A549 (cell line): ENCODE measurements around the gene ARL2. TPM values are rescaled to one million over a fixed set of nuclear protein-coding genes. Genes with fewer than 3 reads are reported as not detected.

Experiments used
- ATAC-seq, 2 experiments: fragments of 200-7000 bp in 1 of 2; fragments of >200 bp in 1 of 2; cut with Nextera tagmentation in 1 of 2; cut with Tn5 transposase in 1 of 2; 3 replicates each; pipeline versions ENCODE4 v1.8.0 to v1.9.1; 2018 to 2020; ENCODE audit warnings: mild to moderate bottlenecking in 1 of 2, moderate library complexity in 1 of 2
- CTCF ChIA-PET: fragments of 300-600 bp; sonication (Branson Sonifier 250); formaldehyde crosslinking; extraction: SDS; loops from one replicate; lab custom pipeline; 2021; ENCODE audit warnings: antibody characterized with exemption, inconsistent platforms; lab: Yijun Ruan, JAX
- POLR2A ChIA-PET: fragments of 350-600 bp; formaldehyde crosslinking; extraction: SDS; loops from one replicate; lab custom pipeline; 2021; ENCODE audit warnings: antibody characterized with exemption, inconsistent platforms; lab: Yijun Ruan, JAX
- DNase-seq, 2 experiments: peaks; one replicate each; pipeline versions ENCODE4 v3.0.0 to v3.0.0-alpha.2; 2011 to 2016; ENCODE audit warnings: low read depth in 1 of 2, low spot score in 1 of 2
- FAIRE-seq: peaks from 2 replicates; lab custom pipeline; 2011; peaks lifted over from hg19 to GRCh38; lab: Jason Lieb, UNC
- H3K27ac ChIP-seq, 2 experiments: fragments of >200 bp; sonication (Bioruptor Twin); formaldehyde crosslinking; 3 replicates each; pipeline ENCODE4 v1.5.1; 2016 to 2017
- H3K4me1 ChIP-seq: fragments of >200 bp; sonication (Bioruptor Twin); formaldehyde crosslinking; 3 replicates; pipeline ENCODE4 v1.6.1; 2016
- H3K4me2 ChIP-seq: fragments of >200 bp; sonication (Bioruptor Twin); formaldehyde crosslinking; 3 replicates; pipeline ENCODE4 v1.6.1; 2016
- H3K4me3 ChIP-seq: fragments of >200 bp; sonication (Bioruptor Twin); formaldehyde crosslinking; 3 replicates; pipeline ENCODE4 v1.5.1; 2016
- H3K9me3 ChIP-seq: fragments of >200 bp; sonication (Bioruptor Twin); formaldehyde crosslinking; 3 replicates; pipeline ENCODE4 v1.6.1; 2016
- BHLHE40 ChIP-seq: IDR thresholded peaks from 2 replicates; pipeline ENCODE4 v1.6.1; 2012; ENCODE audit warnings: low read depth, low read length, inconsistent platforms
- CHD2 ChIP-seq: fragments of 150-350 bp; IDR thresholded peaks from 2 replicates; pipeline ENCODE4 v1.6.1; 2014; ENCODE audit warnings: low read length; ENCODE audit not compliant: partially characterized antibody
- EHF ChIP-seq: fragments of 250-450 bp; sonication (Bioruptor Pico); IDR thresholded peaks from 2 replicates; pipeline ENCODE4 v1.5.0; 2020; ENCODE audit warnings: mild to moderate bottlenecking
- EP300 ChIP-seq, 2 experiments: fragments of >200 bp; sonication (Bioruptor Twin); formaldehyde crosslinking; IDR thresholded peaks; 2 replicates in 1 of 2; 3 replicates in 1 of 2; pipeline ENCODE4 v1.6.1; 2016 to 2017
- ESRRA ChIP-seq: fragments of 150-350 bp; IDR thresholded peaks from 2 replicates; pipeline ENCODE4 v1.6.1; 2014; ENCODE audit warnings: mild to moderate bottlenecking, low read length, borderline replicate concordance
- FOSB ChIP-seq: fragments of 250-450 bp; sonication (Bioruptor Pico); IDR thresholded peaks from 2 replicates; pipeline ENCODE4 v1.5.0; 2020; ENCODE audit warnings: mild to moderate bottlenecking, moderate library complexity
- GATA3 ChIP-seq: IDR thresholded peaks from 2 replicates; pipeline ENCODE4 v1.6.1; 2012; ENCODE audit warnings: borderline replicate concordance
- HEYL ChIP-seq: fragments of 250-450 bp; sonication (Bioruptor Pico); IDR thresholded peaks from 2 replicates; pipeline ENCODE4 v1.8.0; 2021; ENCODE audit warnings: mild to moderate bottlenecking, moderate library complexity
- HOXB13 ChIP-seq: fragments of 250-450 bp; sonication (Bioruptor Pico); IDR thresholded peaks from 2 replicates; pipeline ENCODE4 v1.5.0; 2020; ENCODE audit warnings: low read depth, mild to moderate bottlenecking, moderate library complexity
- KDM5A ChIP-seq: fragments of 200-600 bp; sonication (generic); IDR thresholded peaks from 2 replicates; pipeline ENCODE4 v1.6.1; 2016; ENCODE audit warnings: antibody characterized with exemption, mild to moderate bottlenecking
- MAFK ChIP-seq: fragments of 450-650 bp; IDR thresholded peaks from 2 replicates; pipeline ENCODE4 v1.6.1; 2014; ENCODE audit not compliant: partially characterized antibody
- MYC ChIP-seq: IDR thresholded peaks from 2 replicates; pipeline ENCODE4 v1.6.1; 2012; ENCODE audit warnings: mild to moderate bottlenecking, inconsistent platforms, low read length, improper control_type of control experiment, borderline replicate concordance
- POLR2A ChIP-seq: IDR thresholded peaks from 2 replicates; pipeline ENCODE4 v1.6.1; 2012; ENCODE audit warnings: mild to moderate bottlenecking, low read length
- POLR2AphosphoS2 ChIP-seq: conservative IDR thresholded peaks from 2 replicates; pipeline ENCODE4 v1.6.1; 2012; ENCODE audit warnings: low read length, improper control_type of control experiment, inconsistent platforms
- RAD21 ChIP-seq, 2 experiments: fragments of >200 bp in 1 of 2; sonication (Bioruptor Twin) in 1 of 2; formaldehyde crosslinking in 1 of 2; IDR thresholded peaks in 1 of 2; conservative IDR thresholded peaks in 1 of 2; 2 replicates in 1 of 2; 3 replicates in 1 of 2; pipeline ENCODE4 v1.6.1; 2012 to 2018; ENCODE audit warnings: inconsistent platforms in 1 of 2
- RARB ChIP-seq: fragments of 250-450 bp; sonication (Bioruptor Pico); IDR thresholded peaks from 2 replicates; pipeline ENCODE4 v1.8.0; 2021; ENCODE audit warnings: mild to moderate bottlenecking, moderate library complexity
- RFX5 ChIP-seq: fragments of 450-650 bp; IDR thresholded peaks from 2 replicates; pipeline ENCODE4 v1.7.1; 2014; ENCODE audit warnings: antibody characterized with exemption, mild to moderate bottlenecking, moderate library complexity
- SREBF2 ChIP-seq: fragments of 450-650 bp; IDR thresholded peaks from 2 replicates; pipeline ENCODE4 v1.6.1; 2014; ENCODE audit warnings: mild to moderate bottlenecking, moderate library complexity
- TP53 ChIP-seq: fragments of 250-450 bp; sonication (Bioruptor Pico); IDR thresholded peaks from 2 replicates; pipeline ENCODE4 v1.5.0; 2021; ENCODE audit warnings: mild to moderate bottlenecking, moderate library complexity
- ZFP36 ChIP-seq: fragments of 450-650 bp; IDR thresholded peaks from 2 replicates; pipeline ENCODE4 v1.6.1; 2014; ENCODE audit warnings: borderline replicate concordance; ENCODE audit not compliant: partially characterized antibody
- WGBS: methylation state at CpG from one replicate; pipeline ENCODE4 v1.1.6; 2017; ENCODE audit errors: missing lambda C conversion rate; 5-methylcytosine and 5-hydroxymethylcytosine counted together
- polyA plus RNA-seq, 4 experiments: library from polyadenylated mRNA; depleted of rRNA in 3 of 4; stranded (reverse); fragments of >200 nt; fragmentation: RNase III in 1 of 4; extraction: RNeasy Plus Mini Kit Qiagen cat#74134 plus additional on column Dnase treatment in 1 of 4; gene quantifications; 2 replicates in 3 of 4; 3 replicates in 1 of 4; pipeline ENCODE4 v1.2.3, GENCODE V29; 2011 to 2017
- TF ChIP-seq, protein P1 (sequence below): fragments of 250-450 bp; sonication (Bioruptor Pico); IDR thresholded peaks from 2 replicates; pipeline ENCODE4 v1.5.0; 2020; ENCODE audit warnings: low read depth, mild to moderate bottlenecking, moderate library complexity
- TF ChIP-seq, protein P2 (sequence below): IDR thresholded peaks from 2 replicates; pipeline ENCODE4 v1.6.1; 2012
- TF ChIP-seq, protein P3 (sequence below): IDR thresholded peaks from 2 replicates; pipeline ENCODE4 v1.6.1; 2012; ENCODE audit warnings: low read depth, borderline replicate concordance
- TF ChIP-seq, protein P4 (sequence below): fragments of >200 bp; sonication (Bioruptor Twin); formaldehyde crosslinking; IDR thresholded peaks from 3 replicates; pipeline ENCODE4 v1.5.1; 2016
- TF ChIP-seq, protein P5 (sequence below): fragments of 450-650 bp; IDR thresholded peaks from 2 replicates; pipeline ENCODE4 v1.6.1; 2014; ENCODE audit warnings: antibody characterized with exemption
- TF ChIP-seq, protein P6 (sequence below): fragments of 250-450 bp; sonication (Bioruptor Pico); IDR thresholded peaks from 2 replicates; pipeline ENCODE4 v1.5.0; 2021; ENCODE audit warnings: mild to moderate bottlenecking, moderate library complexity, borderline replicate concordance

ARL2 gene
- polyA plus RNA-seq, 2 of the 4 experiments (the other 2 are of a cell fraction): 129 to 160 TPM

DNA sequence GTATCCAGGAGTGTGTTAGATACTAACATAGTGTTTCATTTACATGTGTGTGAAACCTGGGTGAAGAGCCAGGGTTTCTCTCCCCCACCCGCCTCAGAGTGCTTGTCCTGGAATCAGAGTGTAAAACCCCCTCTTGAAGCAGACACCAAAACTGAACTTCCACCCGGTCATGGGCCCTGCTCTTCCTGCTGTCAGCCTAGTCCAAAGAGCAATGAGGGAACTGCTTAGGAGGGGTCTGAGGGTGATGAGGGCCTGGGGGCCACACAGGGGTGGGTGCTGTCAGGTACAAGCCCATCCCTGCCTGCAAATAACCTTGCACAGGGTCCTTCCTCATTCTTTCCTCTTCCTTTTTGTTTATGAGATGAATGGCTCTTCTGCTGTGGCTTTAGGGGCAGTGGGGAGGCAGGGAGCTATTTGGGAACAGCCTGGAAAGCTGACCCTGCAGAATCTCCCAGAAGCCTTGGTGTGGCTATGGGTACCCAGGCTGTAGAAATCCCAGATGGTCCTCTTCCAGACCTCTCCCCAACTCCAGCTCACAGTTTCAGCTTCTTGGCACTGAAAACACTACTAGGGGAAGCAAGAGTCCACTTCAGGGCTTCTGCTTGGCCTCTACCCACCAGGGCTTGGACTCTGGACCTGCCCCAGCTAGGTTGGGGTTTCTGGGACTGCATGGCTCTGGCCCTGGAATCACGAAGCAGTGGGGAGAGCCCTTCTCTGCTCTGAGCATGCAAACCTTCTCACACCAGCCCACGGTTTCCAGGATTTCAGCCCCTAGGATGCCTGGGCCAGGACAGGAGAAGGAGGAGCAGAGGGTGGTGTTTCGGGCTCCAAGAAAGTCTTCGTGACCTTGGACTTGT is 25.7 kb upstream of the ARL2 start:
- Histone ChIP-seq H3K9me3 (no peaks in the 10 kb centered on the region), H3K27ac (no peak overlapping the region), H3K4me2 (no peak overlapping the region), H3K4me3 (no peak overlapping the region), H3K4me1 (no peaks in the 10 kb centered on the region)
- no peak for ATAC-seq
- POLR2A ChIA-PET: no interaction called here
- no peak for DNase-seq
- CTCF ChIA-PET: interaction anchor here (0.9 to 1.7 kb wide), 6 partner anchors 8 to 142 kb away, joined by 3 to 8 read pairs (median 4); partner anchors contain the start of genes ARL2, BATF2 and GPHA2
- WGBS: 80% methylated on average over 6 of the region's 6 CpGs
- FAIRE-seq: no peak
- TF ChIP-seq, protein P1, sequence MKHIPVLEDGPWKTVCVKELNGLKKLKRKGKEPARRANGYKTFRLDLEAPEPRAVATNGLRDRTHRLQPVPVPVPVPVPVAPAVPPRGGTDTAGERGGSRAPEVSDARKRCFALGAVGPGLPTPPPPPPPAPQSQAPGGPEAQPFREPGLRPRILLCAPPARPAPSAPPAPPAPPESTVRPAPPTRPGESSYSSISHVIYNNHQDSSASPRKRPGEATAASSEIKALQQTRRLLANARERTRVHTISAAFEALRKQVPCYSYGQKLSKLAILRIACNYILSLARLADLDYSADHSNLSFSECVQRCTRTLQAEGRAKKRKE (CRISPR knock-in tag): no peak
- TF ChIP-seq CHD2 (no peak), ESRRA (no peak), MAFK (no peak), EHF (CRISPR knock-in tag) (no peak), TP53 (CRISPR knock-in tag) (no peak), MYC (no peak), FOSB (CRISPR knock-in tag) (no peak)
- TF ChIP-seq, protein P2, sequence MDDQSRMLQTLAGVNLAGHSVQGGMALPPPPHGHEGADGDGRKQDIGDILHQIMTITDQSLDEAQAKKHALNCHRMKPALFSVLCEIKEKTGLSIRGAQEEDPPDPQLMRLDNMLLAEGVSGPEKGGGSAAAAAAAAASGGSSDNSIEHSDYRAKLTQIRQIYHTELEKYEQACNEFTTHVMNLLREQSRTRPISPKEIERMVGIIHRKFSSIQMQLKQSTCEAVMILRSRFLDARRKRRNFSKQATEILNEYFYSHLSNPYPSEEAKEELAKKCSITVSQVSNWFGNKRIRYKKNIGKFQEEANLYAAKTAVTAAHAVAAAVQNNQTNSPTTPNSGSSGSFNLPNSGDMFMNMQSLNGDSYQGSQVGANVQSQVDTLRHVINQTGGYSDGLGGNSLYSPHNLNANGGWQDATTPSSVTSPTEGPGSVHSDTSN: no peak
- TF ChIP-seq, protein P3, sequence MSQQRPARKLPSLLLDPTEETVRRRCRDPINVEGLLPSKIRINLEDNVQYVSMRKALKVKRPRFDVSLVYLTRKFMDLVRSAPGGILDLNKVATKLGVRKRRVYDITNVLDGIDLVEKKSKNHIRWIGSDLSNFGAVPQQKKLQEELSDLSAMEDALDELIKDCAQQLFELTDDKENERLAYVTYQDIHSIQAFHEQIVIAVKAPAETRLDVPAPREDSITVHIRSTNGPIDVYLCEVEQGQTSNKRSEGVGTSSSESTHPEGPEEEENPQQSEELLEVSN: no peak

DNA sequence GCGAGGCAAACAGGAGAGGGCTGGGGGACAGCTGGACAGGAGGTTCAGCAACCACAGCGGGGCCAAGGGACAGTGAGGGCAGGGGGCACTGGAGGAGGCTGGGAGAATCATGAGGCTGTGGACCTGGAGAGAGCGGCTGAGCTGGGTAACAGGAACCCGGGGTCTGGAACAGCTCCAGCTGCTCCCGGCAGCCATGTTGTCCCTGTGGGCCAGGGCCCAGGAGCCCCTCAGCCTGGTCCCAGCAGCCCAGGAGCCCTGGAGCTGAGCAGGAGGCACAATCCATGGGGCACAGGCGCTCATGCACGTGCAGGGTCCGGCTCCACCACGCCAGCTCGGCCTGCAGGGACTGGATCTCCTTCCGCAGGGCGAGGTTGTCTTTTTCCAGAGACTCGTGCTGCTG is 24.5 kb upstream of the ARL2 start:
- Histone ChIP-seq H3K4me1 (no peaks in the 10 kb centered on the region), H3K27ac (no peak overlapping the region), H3K9me3 (no peaks in the 10 kb centered on the region), H3K4me3 (no peak overlapping the region), H3K4me2 (no peak overlapping the region)
- ChIA-PET CTCF (interaction anchor here (1.1 to 1.7 kb wide), 5 partner anchors 12 to 143 kb away, joined by 3 to 8 read pairs (median 4); partner anchors contain the start of genes ARL2 and PPP2R5B), POLR2A (no interaction called here)
- FAIRE-seq: no peak
- no peak for DNase-seq
- WGBS: 78% methylated on average over 12 of the region's 13 CpGs
- peak in 1 of 2 experiments; percentile 23; a peak in 3 of 6 replicates for ATAC-seq
- TF ChIP-seq MYC (no peak), GATA3 (no peak), HOXB13 (CRISPR knock-in tag) (no peak), POLR2A (no peak), TP53 (CRISPR knock-in tag) (no peak), RFX5 (no peak), RAD21 (conservative IDR thresholded peaks at IDR 0.05 in 1 of 2, IDR thresholded peaks at IDR 0.05 in 1 of 2) (no peak), ZFP36 (no peak), EP300 (IDR thresholded peaks at IDR 0.05) (no peak), RARB (CRISPR knock-in tag) (no peak), KDM5A (no peak), EHF (CRISPR knock-in tag) (no peak), HEYL (CRISPR knock-in tag) (no peak), BHLHE40 (no peak), SREBF2 (no peak), POLR2AphosphoS2 (no peak)
- TF ChIP-seq, protein P3: no peak
- TF ChIP-seq, protein P4, sequence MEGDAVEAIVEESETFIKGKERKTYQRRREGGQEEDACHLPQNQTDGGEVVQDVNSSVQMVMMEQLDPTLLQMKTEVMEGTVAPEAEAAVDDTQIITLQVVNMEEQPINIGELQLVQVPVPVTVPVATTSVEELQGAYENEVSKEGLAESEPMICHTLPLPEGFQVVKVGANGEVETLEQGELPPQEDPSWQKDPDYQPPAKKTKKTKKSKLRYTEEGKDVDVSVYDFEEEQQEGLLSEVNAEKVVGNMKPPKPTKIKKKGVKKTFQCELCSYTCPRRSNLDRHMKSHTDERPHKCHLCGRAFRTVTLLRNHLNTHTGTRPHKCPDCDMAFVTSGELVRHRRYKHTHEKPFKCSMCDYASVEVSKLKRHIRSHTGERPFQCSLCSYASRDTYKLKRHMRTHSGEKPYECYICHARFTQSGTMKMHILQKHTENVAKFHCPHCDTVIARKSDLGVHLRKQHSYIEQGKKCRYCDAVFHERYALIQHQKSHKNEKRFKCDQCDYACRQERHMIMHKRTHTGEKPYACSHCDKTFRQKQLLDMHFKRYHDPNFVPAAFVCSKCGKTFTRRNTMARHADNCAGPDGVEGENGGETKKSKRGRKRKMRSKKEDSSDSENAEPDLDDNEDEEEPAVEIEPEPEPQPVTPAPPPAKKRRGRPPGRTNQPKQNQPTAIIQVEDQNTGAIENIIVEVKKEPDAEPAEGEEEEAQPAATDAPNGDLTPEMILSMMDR: no peak
- TF ChIP-seq, protein P5, sequence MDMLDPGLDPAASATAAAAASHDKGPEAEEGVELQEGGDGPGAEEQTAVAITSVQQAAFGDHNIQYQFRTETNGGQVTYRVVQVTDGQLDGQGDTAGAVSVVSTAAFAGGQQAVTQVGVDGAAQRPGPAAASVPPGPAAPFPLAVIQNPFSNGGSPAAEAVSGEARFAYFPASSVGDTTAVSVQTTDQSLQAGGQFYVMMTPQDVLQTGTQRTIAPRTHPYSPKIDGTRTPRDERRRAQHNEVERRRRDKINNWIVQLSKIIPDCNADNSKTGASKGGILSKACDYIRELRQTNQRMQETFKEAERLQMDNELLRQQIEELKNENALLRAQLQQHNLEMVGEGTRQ: no peak
- TF ChIP-seq, protein P6, sequence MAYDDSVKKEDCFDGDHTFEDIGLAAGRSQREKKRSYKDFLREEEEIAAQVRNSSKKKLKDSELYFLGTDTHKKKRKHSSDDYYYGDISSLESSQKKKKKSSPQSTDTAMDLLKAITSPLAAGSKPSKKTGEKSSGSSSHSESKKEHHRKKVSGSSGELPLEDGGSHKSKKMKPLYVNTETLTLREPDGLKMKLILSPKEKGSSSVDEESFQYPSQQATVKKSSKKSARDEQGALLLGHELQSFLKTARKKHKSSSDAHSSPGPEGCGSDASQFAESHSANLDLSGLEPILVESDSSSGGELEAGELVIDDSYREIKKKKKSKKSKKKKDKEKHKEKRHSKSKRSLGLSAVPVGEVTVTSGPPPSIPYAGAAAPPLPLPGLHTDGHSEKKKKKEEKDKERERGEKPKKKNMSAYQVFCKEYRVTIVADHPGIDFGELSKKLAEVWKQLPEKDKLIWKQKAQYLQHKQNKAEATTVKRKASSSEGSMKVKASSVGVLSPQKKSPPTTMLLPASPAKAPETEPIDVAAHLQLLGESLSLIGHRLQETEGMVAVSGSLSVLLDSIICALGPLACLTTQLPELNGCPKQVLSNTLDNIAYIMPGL (CRISPR knock-in tag): no peak
- TF ChIP-seq, all 56 proteins: peak for 0
